ENCODE results near the gene NUDT17. TPM values are rescaled to one million over a fixed set of nuclear protein-coding genes. Genes with fewer than 3 reads are reported as not detected.

NUDT17 gene
- total RNA-seq, 1 donor from 2014 or later = 5.2 TPM

GRCh38 chr1:145886816-145887215 lies 41.4 kb downstream of the NUDT17 start:
- Mint-ChIP-seq H3K27me3 (peaks cover 38% of the 10 kb centered on the region), H3K36me3 (ENCODE audit: insufficient read depth) (no peaks in the 10 kb centered on the region), H3K9me3 (ENCODE audit: low read depth) (no peaks in the 10 kb centered on the region), H3K4me1 (ENCODE audit: low read depth) (peaks cover 24% of the 10 kb centered on the region), H3K27ac (no peak overlapping the region), H3K4me3 (ENCODE audit: low read depth) (peak overlapping the region; percentile 76)
- no peak for TF ChIP-seq CTCF (IDR thresholded peaks at IDR 0.05; ENCODE audit: unreplicated experiment)
- no peak for DNase-seq (ENCODE audit: low spot score, unreplicated experiment)

GRCh38 chr1:145887631-145888030 lies 42.2 kb downstream of the NUDT17 start:
- Mint-ChIP-seq H3K36me3 (ENCODE audit: insufficient read depth) (no peaks in the 10 kb centered on the region), H3K4me1 (ENCODE audit: low read depth) (peaks cover 29% of the 10 kb centered on the region), H3K27me3 (peaks cover 36% of the 10 kb centered on the region), H3K4me3 (ENCODE audit: low read depth) (peak overlapping the region; percentile 14), H3K27ac (peak overlapping the region; percentile 86), H3K9me3 (ENCODE audit: low read depth) (no peaks in the 10 kb centered on the region)
- TF ChIP-seq CTCF (IDR thresholded peaks at IDR 0.05; ENCODE audit: unreplicated experiment) = no peak
- DNase-seq (ENCODE audit: low spot score, unreplicated experiment) = no peak

GRCh38 chr1:145889722-145890121 lies 44.3 kb downstream of the NUDT17 start:
- Mint-ChIP-seq H3K4me3 (ENCODE audit: low read depth) (no peak overlapping the region), H3K27me3 (peaks cover 17% of the 10 kb centered on the region), H3K4me1 (ENCODE audit: low read depth) (peaks cover 33% of the 10 kb centered on the region), H3K27ac (no peak overlapping the region), H3K36me3 (ENCODE audit: insufficient read depth) (no peaks in the 10 kb centered on the region), H3K9me3 (ENCODE audit: low read depth) (no peaks in the 10 kb centered on the region)
- no peak for DNase-seq (ENCODE audit: low spot score, unreplicated experiment)
- TF ChIP-seq CTCF (IDR thresholded peaks at IDR 0.05; ENCODE audit: unreplicated experiment) = no peak

GRCh38 chr1:145891143-145891542 lies 45.7 kb downstream of the NUDT17 start:
- TF ChIP-seq CTCF (IDR thresholded peaks at IDR 0.05; ENCODE audit: unreplicated experiment) = no peak
- Mint-ChIP-seq H3K27ac (peak overlapping the region; percentile 45), H3K4me1 (ENCODE audit: low read depth) (peaks cover 33% of the 10 kb centered on the region), H3K36me3 (ENCODE audit: insufficient read depth) (no peaks in the 10 kb centered on the region), H3K4me3 (ENCODE audit: low read depth) (no peak overlapping the region), H3K9me3 (ENCODE audit: low read depth) (no peaks in the 10 kb centered on the region), H3K27me3 (peaks cover 8% of the 10 kb centered on the region)
- no peak for DNase-seq (ENCODE audit: low spot score, unreplicated experiment)

- H3K4me1 Mint-ChIP-seq (ENCODE audit: low read depth) = peaks cover 29% of the 10 kb centered on the region
Observed at GRCh38 chr1:145891587-145892485, 46.4 kb downstream of the NUDT17 start.

More at GRCh38 chr1:145891587-145892485, 46.4 kb downstream of the NUDT17 start:
- Mint-ChIP-seq H3K27me3 (peaks cover 1% of the 10 kb centered on the region), H3K27ac (peak overlapping the region; percentile 94), H3K9me3 (ENCODE audit: low read depth) (no peaks in the 10 kb centered on the region), H3K36me3 (ENCODE audit: insufficient read depth) (no peaks in the 10 kb centered on the region), H3K4me3 (ENCODE audit: low read depth) (peak overlapping the region; percentile 51)
- peak; percentile 89 for DNase-seq (ENCODE audit: low spot score, unreplicated experiment)
- no peak for TF ChIP-seq CTCF (IDR thresholded peaks at IDR 0.05; ENCODE audit: unreplicated experiment)
